Measurements from ENCODE around the gene OR4D5.

GRCh38 chr11:123956752-123957151 is 17.3 kb downstream of the OR4D5 start:
- TF ChIP-seq POLR2A (IDR thresholded peaks at IDR 0.05; ENCODE audit: extremely low read depth, insufficient read length) (no peak), CTCF (IDR thresholded peaks at IDR 0.05; ENCODE audit: low read depth, low read length) (no peak), MAX (IDR thresholded peaks at IDR 0.05; ENCODE audit: low read depth, low read length) (no peak), MYC (IDR thresholded peaks at IDR 0.05; ENCODE audit: low read depth, low read length) (no peak)

All from NB4 (cell line).